Measurements from ENCODE around the gene DZIP3.

DNA sequence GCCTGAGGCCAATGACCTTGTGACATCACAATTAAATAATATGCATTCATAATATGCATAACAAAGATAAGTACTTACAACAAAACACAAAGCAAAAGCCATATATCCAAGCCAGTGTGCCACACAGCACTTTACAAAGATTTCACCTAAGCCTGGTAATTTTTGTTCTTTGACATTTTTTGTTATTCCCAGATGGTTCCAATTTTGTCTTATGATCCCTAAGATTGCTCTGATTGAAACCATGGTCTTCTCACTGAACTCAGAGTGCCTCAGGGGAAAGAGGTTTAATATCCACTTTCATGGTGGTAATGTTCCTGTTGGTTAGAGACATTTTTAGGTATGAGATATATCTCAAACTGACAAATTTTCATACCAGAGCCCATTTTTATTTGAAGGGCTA lies 138.6 kb downstream of the DZIP3 start:
- TF ChIP-seq CTCF (IDR thresholded peaks at IDR 0.05) (no peak), POLR2A (IDR thresholded peaks at IDR 0.05) (no peak)
